HepG2 (cell line): ENCODE results near the gene ANKRD2. TPM values are rescaled to one million over a fixed set of nuclear protein-coding genes. Genes with fewer than 3 reads are reported as not detected.

ENCODE experiments used
- CERS6 ChIP-seq: sonication (generic); formaldehyde crosslinking; IDR thresholded peaks from 2 replicates; pipeline ENCODE4 v1.5.0; 2020; ENCODE audit warnings: missing genetic modification reagents
- ERF ChIP-seq: IDR thresholded peaks from 2 replicates; pipeline ENCODE4 v1.6.1; 2018; ENCODE audit warnings: missing biosample characterization, missing genetic modification reagents
- FIP1L1 ChIP-seq: fragments of 200-400 bp; formaldehyde crosslinking; IDR thresholded peaks from 2 replicates; pipeline ENCODE4 v1.6.1; 2018; ENCODE audit warnings: low read depth, mild to moderate bottlenecking, low read length, moderate library complexity, borderline replicate concordance; ENCODE audit not compliant: insufficient read depth
- HNRNPH1 ChIP-seq: fragments of 200-400 bp; formaldehyde crosslinking; optimal IDR thresholded peaks from 2 replicates; pipeline ENCODE3; 2017; ENCODE audit warnings: mild to moderate bottlenecking, low read depth, low read length
- JARID2 ChIP-seq: sonication (generic); formaldehyde crosslinking; IDR thresholded peaks from 2 replicates; pipeline ENCODE4 v1.8.1; 2023; ENCODE audit warnings: missing genetic modification reagents, inconsistent platforms; ENCODE audit not compliant: insufficient replicate concordance
- MAFF ChIP-seq: IDR thresholded peaks from 2 replicates; pipeline ENCODE4 v1.6.1; 2011; ENCODE audit warnings: low read depth, low read length, improper control_type of control experiment
- PAX8 ChIP-seq: sonication (generic); formaldehyde crosslinking; IDR thresholded peaks from 2 replicates; pipeline ENCODE4 v1.8.0; 2022; ENCODE audit warnings: mild to moderate bottlenecking, missing genetic modification reagents, borderline replicate concordance
- SMARCE1 ChIP-seq: fragments of 450-650 bp; IDR thresholded peaks from 2 replicates; pipeline ENCODE4 v1.6.1; 2017; ENCODE audit warnings: borderline replicate concordance
- SP5 ChIP-seq: IDR thresholded peaks from 2 replicates; pipeline ENCODE4 v1.6.1; 2016; ENCODE audit warnings: low read depth, borderline replicate concordance
- ZBTB25 ChIP-seq: IDR thresholded peaks from 2 replicates; pipeline ENCODE4 v1.6.1; 2018; ENCODE audit warnings: missing genetic modification reagents
- ZBTB43 ChIP-seq: sonication (generic); formaldehyde crosslinking; conservative IDR thresholded peaks from 2 replicates; pipeline ENCODE4 v1.4.0; 2020; ENCODE audit warnings: missing genetic modification reagents
- ZHX2 ChIP-seq, 2 experiments: sonication (generic) in 1 of 2; formaldehyde crosslinking in 1 of 2; IDR thresholded peaks; 2 replicates each; pipeline versions ENCODE4 v1.6.1 to v1.9.0; 2014 to 2022; ENCODE audit warnings: antibody characterized with exemption in 1 of 2, borderline replicate concordance in 1 of 2, inconsistent platforms in 1 of 2, low read depth in 1 of 2, missing genetic modification reagents in 1 of 2
- ZIK1 ChIP-seq: sonication (generic); formaldehyde crosslinking; IDR thresholded peaks from 2 replicates; pipeline ENCODE4 v1.5.0; 2020; ENCODE audit warnings: mild to moderate bottlenecking, low read depth, missing genetic modification reagents, borderline replicate concordance
- ZNF180 ChIP-seq: sonication (generic); formaldehyde crosslinking; IDR thresholded peaks from 2 replicates; pipeline ENCODE4 v1.4.0; 2020; ENCODE audit warnings: low read depth, missing genetic modification reagents, borderline replicate concordance
- ZNF30 ChIP-seq: sonication (generic); formaldehyde crosslinking; IDR thresholded peaks from 2 replicates; pipeline ENCODE4 v1.5.0; 2020; ENCODE audit warnings: mild to moderate bottlenecking, missing genetic modification reagents
- ZNF337 ChIP-seq: sonication (generic); formaldehyde crosslinking; IDR thresholded peaks from 2 replicates; pipeline ENCODE4 v1.5.1; 2020; ENCODE audit warnings: missing genetic modification reagents, low read depth, mild to moderate bottlenecking, borderline replicate concordance
- ZNF414 ChIP-seq: sonication (generic); formaldehyde crosslinking; IDR thresholded peaks from 2 replicates; pipeline ENCODE4 v1.5.0; 2020; ENCODE audit warnings: missing genetic modification reagents
- ZNF441 ChIP-seq: sonication (generic); formaldehyde crosslinking; IDR thresholded peaks from 2 replicates; pipeline ENCODE4 v1.7.0; 2021; ENCODE audit warnings: missing genetic modification reagents, borderline replicate concordance
- ZNF558 ChIP-seq: sonication (generic); formaldehyde crosslinking; IDR thresholded peaks from 2 replicates; pipeline ENCODE4 v1.9.0; 2022; ENCODE audit warnings: mild to moderate bottlenecking, missing genetic modification reagents, borderline replicate concordance
- polyA plus RNA-seq, 8 experiments: library from polyadenylated mRNA; depleted of rRNA in 3 of 8; stranded (reverse) in 7 of 8; unstranded in 1 of 8; fragments of >200 nt; fragmentation: Illumina TruSeq in 4 of 8; extraction: Trizol in 4 of 8; gene quantifications; 2 replicates each; pipeline versions ENCODE4 v1.2.1 to v1.2.3, GENCODE V29; 2011 to 2016; ENCODE audit warnings: low read depth in 4 of 8, missing spikeins in 1 of 8, mixed read lengths in 1 of 8; ENCODE audit not compliant: insufficient read depth in 1 of 8
- total RNA-seq, 5 experiments: library from RNA; depleted of rRNA; stranded (reverse); fragments of >200 nt; fragmentation: Illumina TruSeq; extraction: Trizol; gene quantifications; 2 replicates each; pipeline ENCODE4 v1.2.3, GENCODE V29; 2016; ENCODE audit warnings: low read depth in 1 of 5

ANKRD2 gene
- total and polyA plus RNA-seq, 2 of the 13 experiments (the other 11 are each of a cell fraction or from before 2014, with no cell fraction given): not detected

GRCh38 chr10:97584798-97585438 lies 12.3 kb downstream of the ANKRD2 start (continued):
- TF ChIP-seq ZBTB43 (CRISPR knock-in tag) (0 out of 2 replicates have a peak, but pooled peaks have one; percentile 31), ZNF30 (CRISPR knock-in tag) (0 out of 2 replicates have a peak, but pooled peaks have one; percentile 16), FIP1L1 (no peak), ZNF180 (no peak), MAFF (no peak), SMARCE1 (no peak), HNRNPH1 (no peak), ZNF441 (peak; percentile 48; the same call in 1 of the 2 replicates), ZNF414 (CRISPR knock-in tag) (no peak), JARID2 (CRISPR knock-in tag) (no peak), ERF (CRISPR knock-in tag) (no peak; the same call in 1 of the 2 replicates), SP5 (no peak), ZNF558 (CRISPR knock-in tag) (peak; percentile 43; the same call in 1 of the 2 replicates), ZBTB25 (CRISPR knock-in tag) (no peak), PAX8 (CRISPR knock-in tag) (no peak), ZIK1 (no peak), CERS6 (no peak), ZNF337 (CRISPR knock-in tag) (no peak), ZHX2 (IDR thresholded peaks at IDR 0.05; ENCODE audit: low read depth) (no peak), ZHX2 (CRISPR knock-in tag; IDR thresholded peaks at IDR 0.05; ENCODE audit: borderline replicate concordance) (no peak)
